GM23248 (cell line): ENCODE data around the gene PLCD3. TPM values are rescaled to one million over a fixed set of nuclear protein-coding genes. Genes with fewer than 3 reads are reported as not detected.

Experiments used
- DNase-seq: peaks from one replicate; pipeline ENCODE4 v3.0.0-alpha.2; 2015
- H2AFZ ChIP-seq: fragments of 200-600 bp; sonication (generic); 2 replicates; pipeline ENCODE4 v1.6.1; 2016; ENCODE audit warnings: antibody characterized with exemption
- H3F3A ChIP-seq: fragments of 200-600 bp; sonication (generic); 2 replicates; pipeline ENCODE4 v1.6.1; 2016; ENCODE audit warnings: mild to moderate bottlenecking, antibody characterized with exemption, mixed run types; ENCODE audit not compliant: insufficient read depth
- H3K27ac ChIP-seq: fragments of 200-600 bp; sonication (generic); 2 replicates; pipeline ENCODE4 v1.5.1; 2016; ENCODE audit warnings: mild to moderate bottlenecking
- H3K27me3 ChIP-seq: fragments of 200-600 bp; sonication (generic); replicated peaks from 2 replicates; pipeline ENCODE4 v1.6.1; 2016; ENCODE audit warnings: mild to moderate bottlenecking; ENCODE audit not compliant: insufficient read depth
- H3K36me3 ChIP-seq: fragments of 200-600 bp; sonication (generic); 2 replicates; pipeline ENCODE4 v1.6.1; 2016; ENCODE audit warnings: low read depth, mild to moderate bottlenecking
- H3K4me1 ChIP-seq: fragments of 200-600 bp; sonication (generic); 2 replicates; pipeline ENCODE4 v1.6.1; 2016; ENCODE audit warnings: mild to moderate bottlenecking; ENCODE audit not compliant: insufficient read depth
- H3K4me2 ChIP-seq: fragments of 200-600 bp; sonication (generic); one replicate; pipeline ENCODE4 v1.6.1; 2016; ENCODE audit warnings: mild to moderate bottlenecking; ENCODE audit not compliant: unreplicated experiment
- H3K4me3 ChIP-seq: fragments of 200-600 bp; sonication (generic); 2 replicates; pipeline ENCODE4 v1.5.1; 2016; ENCODE audit warnings: mild to moderate bottlenecking
- H3K79me2 ChIP-seq: fragments of 200-600 bp; sonication (generic); 2 replicates; pipeline ENCODE4 v1.6.1; 2016; ENCODE audit warnings: mild to moderate bottlenecking; ENCODE audit not compliant: insufficient read depth
- H3K9ac ChIP-seq: fragments of 200-600 bp; sonication (generic); 2 replicates; pipeline ENCODE4 v1.6.1; 2016; ENCODE audit warnings: mild to moderate bottlenecking
- H3K9me2 ChIP-seq: fragments of 200-600 bp; sonication (generic); 2 replicates; pipeline ENCODE4 v1.6.1; 2016; ENCODE audit warnings: mixed run types, mild to moderate bottlenecking, moderate library complexity; ENCODE audit not compliant: insufficient read depth
- H3K9me3 ChIP-seq: fragments of 200-600 bp; sonication (generic); one replicate; pipeline ENCODE4 v1.6.1; 2017; ENCODE audit warnings: low read depth
- H4K20me1 ChIP-seq: fragments of 200-600 bp; sonication (generic); 2 replicates; pipeline ENCODE4 v1.6.0; 2016; ENCODE audit not compliant: insufficient read depth
- EZH2 ChIP-seq: fragments of 200-600 bp; sonication (generic); IDR thresholded peaks from 2 replicates; pipeline ENCODE4 v1.6.1; 2018; ENCODE audit warnings: antibody characterized with exemption, mild to moderate bottlenecking; ENCODE audit not compliant: insufficient read depth, poor library complexity, severe bottlenecking
- EZH2phosphoT487 ChIP-seq: fragments of 200-600 bp; sonication (generic); IDR thresholded peaks from 2 replicates; pipeline ENCODE4 v1.6.1; 2018; ENCODE audit warnings: antibody characterized with exemption, moderate library complexity, mild to moderate bottlenecking, low read depth; ENCODE audit not compliant: insufficient read depth
- WGBS, 2 experiments: methylation state at CpG; one replicate each; pipeline ENCODE4 v1.1.6; 2015 to 2017; ENCODE audit warnings: low lambda C conversion rate in 2 of 2, low coverage in 1 of 2; ENCODE audit errors: missing lambda C conversion rate in 2 of 2; 5-methylcytosine and 5-hydroxymethylcytosine counted together
- in situ Hi-C: fragments of 300-500 bp; cut with MboI; formaldehyde crosslinking; loops from 2 replicates; pipeline ENCODE4 v1.15.0; 2020
- polyA plus RNA-seq: library from polyadenylated mRNA; unstranded; fragments of >200 nt; fragmentation: Nextera tagmentation; extraction: Ambion mirVana; gene quantifications from 2 replicates; pipeline ENCODE4 v1.2.1, GENCODE V29; 2016
- total RNA-seq: library from RNA; depleted of rRNA; stranded (reverse); fragments of >200 nt; shearing (Covaris generic); gene quantifications from 2 replicates; pipeline ENCODE4 v1.2.3, GENCODE V29; 2014

The PLCD3 gene
- total and polyA plus RNA-seq, 2 experiments from 2014 or later: 17.1 to 30.2 TPM

GRCh38 chr17:45148183-45149036, 16.1 kb upstream of the PLCD3 start, which contains the start of gene HEXIM1:
HEXIM1 (plus strand) TSS chr17:45148475; CDS start chr17:45149191, 716 bp downstream.
- Histone ChIP-seq H3K9me2 (no peaks in the 10 kb centered on the region), H3K27me3 (no peaks in the 10 kb centered on the region), H3K4me1 (peaks cover 20% of the 10 kb centered on the region; the same call in 1 of the 2 replicates), H2AFZ (peak within 1 kb of the TSS; percentile 70), H3K9me3 (no peaks in the 10 kb centered on the region), H3K9ac (peak within 1 kb of the TSS; percentile 94), H3K4me2 (peak within 1 kb of the TSS; percentile 99), H3K36me3 (no peaks in the 10 kb centered on the region), H4K20me1 (no peaks in the 10 kb centered on the region), H3K4me3 (peak within 1 kb of the TSS; percentile 94), H3K27ac (peak within 1 kb of the TSS; percentile 97), H3K79me2 (peaks cover 48% of the 10 kb centered on the region), H3F3A (peaks cover 33% of the 10 kb centered on the region)
- WGBS, 2 experiments: 1% methylated on average over 56 to 58 of the region's 58 CpGs
- in situ Hi-C loops: no loop called here
- DNase-seq: peak; percentile 100
- TF ChIP-seq EZH2phosphoT487: no peak
- no peak for TF ChIP-seq EZH2

DNA sequence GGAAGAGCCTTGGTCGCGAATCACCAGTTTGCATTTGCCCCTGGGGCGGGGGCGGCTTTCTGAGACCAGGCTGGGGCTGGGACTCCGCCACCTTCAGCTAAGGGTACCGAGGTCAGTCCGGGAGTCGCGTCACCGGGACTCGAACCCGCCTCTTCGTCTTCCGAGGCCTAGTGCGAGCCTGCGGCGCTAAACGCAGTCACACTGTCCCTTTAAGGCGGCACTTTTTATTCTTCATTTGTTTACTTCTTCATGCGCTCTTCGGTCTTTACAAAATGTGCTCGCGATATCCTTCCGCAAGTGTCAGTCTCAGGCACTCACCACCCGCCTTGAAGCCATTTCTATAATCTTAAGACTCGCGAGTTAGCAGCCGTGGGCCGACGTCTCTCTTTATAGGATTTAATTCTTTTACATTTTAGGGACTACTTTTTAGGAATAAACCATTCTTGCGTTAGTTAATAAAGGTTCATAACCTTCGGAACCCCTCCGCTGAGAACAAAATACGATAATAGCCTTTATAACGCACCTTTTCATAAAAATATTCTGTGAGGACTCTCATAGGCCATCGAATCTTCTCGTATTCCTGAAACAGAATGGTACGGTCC, 15.4 kb upstream of the PLCD3 start:
- in situ Hi-C loops: no loop called here
- whole genome bisulfite sequencing, 2 experiments: 1 to 3% methylated on average over 35 to 38 of the region's 38 CpGs
- Histone ChIP-seq H3K4me3 (peak overlapping the region; percentile 80), H3K27me3 (no peaks in the 10 kb centered on the region), H3K9me2 (no peaks in the 10 kb centered on the region), H3K9ac (peak overlapping the region; percentile 94), H2AFZ (peak overlapping the region; percentile 70), H3K4me1 (peaks cover 22% of the 10 kb centered on the region; the same call in 1 of the 2 replicates), H3K4me2 (peak overlapping the region; percentile 71), H3K9me3 (no peaks in the 10 kb centered on the region), H3K36me3 (no peaks in the 10 kb centered on the region), H4K20me1 (no peaks in the 10 kb centered on the region), H3K79me2 (peaks cover 41% of the 10 kb centered on the region), H3K27ac (peak overlapping the region; percentile 97), H3F3A (peaks cover 31% of the 10 kb centered on the region)
- TF ChIP-seq EZH2 (no peak), EZH2phosphoT487 (no peak)
- DNase-seq: peak; percentile 94

- Histone ChIP-seq H3K9ac (peak overlapping the region; percentile 94), H2AFZ (peak overlapping the region; percentile 70), H3K4me2 (peak overlapping the region; percentile 71), H3F3A (peaks cover 27% of the 10 kb centered on the region), H3K4me1 (peaks cover 22% of the 10 kb centered on the region; the same call in 1 of the 2 replicates), H3K79me2 (peaks cover 34% of the 10 kb centered on the region), H3K27ac (peak overlapping the region; percentile 97), H3K36me3 (no peaks in the 10 kb centered on the region), H3K27me3 (no peaks in the 10 kb centered on the region), H3K4me3 (peak overlapping the region; percentile 80), H3K9me3 (no peaks in the 10 kb centered on the region), H4K20me1 (no peaks in the 10 kb centered on the region), H3K9me2 (no peaks in the 10 kb centered on the region)
- WGBS, 2 experiments: 9 to 18% methylated on average over 17 to 29 of the region's 29 CpGs
- DNase-seq: peak; percentile 82
- in situ Hi-C loops: no loop called here
- TF ChIP-seq EZH2phosphoT487 (no peak), EZH2 (no peak)
Measured at GRCh38 chr17:45146890-45147580, 14.7 kb upstream of the PLCD3 start.

DNA sequence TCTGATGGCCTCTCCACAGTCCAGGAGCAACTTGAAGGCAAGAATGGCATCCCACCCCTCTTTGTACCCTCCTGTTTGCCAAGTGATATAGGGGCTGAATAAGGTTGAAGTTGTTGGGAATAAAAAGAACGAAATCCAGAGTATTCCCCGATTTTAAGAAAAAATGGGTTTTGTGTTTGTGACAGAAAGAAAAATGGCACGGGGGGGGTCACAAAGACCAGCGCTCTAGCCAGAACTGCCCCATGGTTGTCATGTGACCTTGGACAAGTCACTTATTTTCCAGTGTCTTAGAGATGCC, 14.2 kb upstream of the PLCD3 start:
- H3K9me2 ChIP-seq: no peaks in the 10 kb centered on the region
- no peak for TF ChIP-seq EZH2
- no peak for TF ChIP-seq EZH2phosphoT487
- H3K36me3 ChIP-seq: no peaks in the 10 kb centered on the region
- no peak overlapping the region for H2AFZ ChIP-seq
- H3K4me3 ChIP-seq: peak overlapping the region; percentile 80
- peaks cover 18% of the 10 kb centered on the region; the same call in 1 of the 2 replicates for H3K4me1 ChIP-seq
- H4K20me1 ChIP-seq: no peaks in the 10 kb centered on the region
- peaks cover 30% of the 10 kb centered on the region for H3K79me2 ChIP-seq
- WGBS, 2 experiments: 82 to 91% methylated on average over 4 of the region's 4 CpGs
- H3K27me3 ChIP-seq: no peaks in the 10 kb centered on the region
- in situ Hi-C loops: no loop called here
- peak overlapping the region; percentile 94 for H3K9ac ChIP-seq
- peak overlapping the region; percentile 97 for H3K27ac ChIP-seq
- peaks cover 28% of the 10 kb centered on the region for H3F3A ChIP-seq
- H3K4me2 ChIP-seq: peak overlapping the region; percentile 71
- no peaks in the 10 kb centered on the region for H3K9me3 ChIP-seq
- no peak for DNase-seq
